Urothelium cell line (cell line): ENCODE results near the gene IQSEC3.
A peak's percentile ranks its signal among the peaks of the same experiment; 100 is the strongest.
"Not testable (repeated sequence)": the region's sequence is repeated elsewhere in the genome, so short reads cannot be mapped to it uniquely, and the experiment has no call there.

Experiments
- DNase-seq: peaks from one replicate; pipeline ENCODE4 v3.0.0; 2011; ENCODE audit warnings: low spot score, mixed read lengths
- FAIRE-seq: peaks from 2 replicates; lab custom pipeline; 2011; peaks lifted over from hg19 to GRCh38; lab: Jason Lieb, UNC

The IQSEC3 gene

GRCh38 chr12:174596-174995 is 108.0 kb downstream of the IQSEC3 start:
- DNase-seq (no peak), FAIRE-seq (no peak)

GRCh38 chr12:175250-175649 is 108.7 kb downstream of the IQSEC3 start:
- FAIRE-seq (peak; percentile 56), DNase-seq (no peak)

- FAIRE-seq: no peak
- no peak for DNase-seq
These were observed 109.2 kb downstream of the IQSEC3 start for GRCh38 chr12:175759-176158.

GRCh38 chr12:176321-177181 is 110.0 kb downstream of the IQSEC3 start:
- peak; percentile 77 for DNase-seq
- FAIRE-seq: peak; percentile 17

GRCh38 chr12:177336-177979 is 110.9 kb downstream of the IQSEC3 start:
- FAIRE-seq (no peak), DNase-seq (no peak)

- FAIRE-seq (no peak), DNase-seq (no peak)
These were observed 111.6 kb downstream of the IQSEC3 start for GRCh38 chr12:177980-178828.

- FAIRE-seq (peak; percentile 63), DNase-seq (no peak)
These were observed 112.2 kb downstream of the IQSEC3 start for GRCh38 chr12:178829-179109.

GRCh38 chr12:179131-179884 is 112.7 kb downstream of the IQSEC3 start:
- FAIRE-seq (no peak), DNase-seq (no peak)

GRCh38 chr12:179885-180284 is 113.3 kb downstream of the IQSEC3 start:
- FAIRE-seq: peak; percentile 73
- no peak for DNase-seq

GRCh38 chr12:180445-180844 is 113.9 kb downstream of the IQSEC3 start:
- DNase-seq (peak; percentile 36), FAIRE-seq (no peak)

GRCh38 chr12:181921-182320 is 115.4 kb downstream of the IQSEC3 start:
- no peak for FAIRE-seq
- DNase-seq: no peak

GRCh38 chr12:182381-182892 is 115.9 kb downstream of the IQSEC3 start:
- DNase-seq (peak; percentile 82), FAIRE-seq (peak; percentile 85)

- FAIRE-seq (no peak), DNase-seq (no peak)
These were observed 118.4 kb downstream of the IQSEC3 start for GRCh38 chr12:184811-185575.

GRCh38 chr12:185576-185955 is 119.0 kb downstream of the IQSEC3 start:
- DNase-seq (no peak), FAIRE-seq (no peak)

GRCh38 chr12:186006-186625 is 119.5 kb downstream of the IQSEC3 start:
- DNase-seq (no peak), FAIRE-seq (no peak)

- DNase-seq, FAIRE-seq: not testable (repeated sequence)
These were observed 121.7 kb downstream of the IQSEC3 start for GRCh38 chr12:187986-188909.

GRCh38 chr12:188910-189621 is 122.5 kb downstream of the IQSEC3 start:
- DNase-seq (peak; percentile 87), FAIRE-seq (no peak)

- DNase-seq: no peak
- FAIRE-seq: no peak
These were observed 123.0 kb downstream of the IQSEC3 start for GRCh38 chr12:189622-189962.
